Testis (tissue), 3 donors: ENCODE results near the gene CEACAM3. TPM values are rescaled to one million over a fixed set of nuclear protein-coding genes. Genes with fewer than 3 reads are reported as not detected.
A peak's percentile ranks its signal among the peaks of the same experiment; 100 is the strongest.

Experiments used
- DNase-seq: peaks from one replicate; pipeline ENCODE4 v3.0.0-alpha.2; 2019
- H3K27ac ChIP-seq, 2 donors: fragments of 200-600 bp; sonication (generic); one replicate each; pipeline ENCODE4 v1.5.1; 2019
- H3K27me3 ChIP-seq: fragments of 200-600 bp; sonication (generic); one replicate; pipeline ENCODE4 v1.5.1; 2019
- H3K36me3 ChIP-seq: fragments of 200-600 bp; sonication (generic); one replicate; pipeline ENCODE4 v1.5.1; 2017; ENCODE audit warnings: low read depth; ENCODE audit errors: missing control alignments
- H3K4me1 ChIP-seq: fragments of 200-600 bp; sonication (generic); one replicate; pipeline ENCODE4 v1.5.1; 2019
- H3K4me3 ChIP-seq, 2 donors: fragments of 200-600 bp; sonication (generic); one replicate each; pipeline ENCODE4 v1.5.1; 2017 to 2019
- H3K9me3 ChIP-seq: fragments of 200-600 bp; sonication (generic); one replicate; pipeline ENCODE4 v1.5.1; 2017
- CTCF ChIP-seq, 3 experiments: fragments of 450-650 bp in 2 of 3; fragments of 200-600 bp in 1 of 3; sonication (generic) in 1 of 3; IDR thresholded peaks; one replicate each; pipeline ENCODE4 v1.5.1; 2016 to 2019; ENCODE audit warnings: antibody characterized with exemption in 3 of 3, mild to moderate bottlenecking in 2 of 3, moderate library complexity in 1 of 3
- POLR2A ChIP-seq: fragments of 450-650 bp; IDR thresholded peaks from one replicate; pipeline ENCODE4 v1.6.1; 2017; ENCODE audit warnings: antibody characterized with exemption, mild to moderate bottlenecking, moderate library complexity
- WGBS, 2 donors: methylation state at CpG; one replicate each; pipeline ENCODE4 v1.1.5; 2018; 5-methylcytosine and 5-hydroxymethylcytosine counted together
- intact Hi-C: fragments of 100-400 bp; cut with DNase I; formaldehyde crosslinking; loops from one replicate; pipeline ENCODE4 v1.15.1; 2023; ENCODE audit warnings: low total_unique reads
- polyA plus RNA-seq: library from polyadenylated mRNA; stranded (reverse); fragments of 350-450 nt; fragmentation: Illumina TruSeq; extraction: RNeasy Lipid Tissue Mini Kit (QIAGEN cat#74804); gene quantifications from one replicate; pipeline ENCODE4 v1.2.3, GENCODE V29; 2014; ENCODE audit warnings: low read depth, low replicate concordance; ENCODE audit not compliant: insufficient read depth
- total RNA-seq, 2 donors: library from RNA; depleted of rRNA; stranded (reverse); fragments of >200 nt; gene quantifications; one replicate each; pipeline ENCODE4 v1.2.3, GENCODE V29; 2016

Gene CEACAM3
- total and polyA plus RNA-seq, 3 donors from 2014 or later, result not detected

DNA sequence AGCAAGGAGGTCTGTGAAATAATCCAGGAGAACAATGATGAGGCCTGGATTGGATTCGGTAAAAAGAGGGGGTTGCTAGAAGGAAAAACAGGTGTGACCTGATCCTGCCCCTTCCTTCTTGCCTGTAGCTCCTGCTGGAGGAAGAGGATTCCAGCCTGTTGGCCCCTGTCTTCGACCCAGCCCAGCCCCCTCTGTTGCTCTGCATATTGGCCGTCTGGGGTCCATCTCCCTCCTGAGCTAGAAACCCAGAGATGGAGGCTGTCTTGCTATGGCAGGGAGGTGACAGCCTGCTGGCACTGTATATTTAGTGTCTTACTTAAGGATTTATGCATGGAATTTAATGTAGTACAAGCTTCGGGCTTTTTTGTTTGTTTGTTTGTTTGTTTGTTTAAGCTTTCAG is 55.1 kb downstream of the CEACAM3 start:
- H3K27me3 ChIP-seq, result no peaks in the 10 kb centered on the region
- H3K9me3 ChIP-seq, result no peaks in the 10 kb centered on the region
- 48 to 56% methylated on average over 4 of the region's 4 CpGs for WGBS, 2 donors
- TF ChIP-seq CTCF (IDR thresholded peaks at IDR 0.05) (no peak), POLR2A (no peak)
- H3K4me1 ChIP-seq, result no peaks in the 10 kb centered on the region
- no peak for DNase-seq
- intact Hi-C loops, result no loop called here
- H3K4me3 ChIP-seq, result no peak overlapping the region
- no peaks in the 10 kb centered on the region for H3K36me3 ChIP-seq
- no peak overlapping the region for H3K27ac ChIP-seq

DNA sequence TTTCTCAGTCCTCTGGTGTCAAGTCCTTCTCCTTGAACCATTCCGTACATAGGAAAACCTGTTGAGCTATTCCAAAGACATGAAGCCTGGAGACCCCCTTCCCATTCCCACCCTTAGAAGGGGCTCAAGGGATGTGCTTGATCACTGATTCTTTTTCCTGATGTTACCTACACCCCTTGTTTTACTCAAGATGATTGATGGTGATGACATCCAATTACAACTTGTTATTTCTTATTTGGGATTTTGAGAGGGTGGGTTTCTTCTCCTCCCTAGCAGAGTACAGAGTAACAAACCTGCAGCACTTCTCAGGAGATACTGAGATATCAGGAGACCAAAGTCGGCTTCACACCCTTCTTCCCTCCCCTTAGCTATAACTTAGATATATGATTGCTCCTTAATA is 57.0 kb downstream of the CEACAM3 start:
- DNase-seq, result no peak
- H3K9me3 ChIP-seq, result no peaks in the 10 kb centered on the region
- 39 to 56% methylated on average over 2 of the region's 2 CpGs for WGBS, 2 donors
- no peaks in the 10 kb centered on the region for H3K36me3 ChIP-seq
- TF ChIP-seq POLR2A, result no peak
- H3K27me3 ChIP-seq, result no peaks in the 10 kb centered on the region
- H3K4me1 ChIP-seq, result no peaks in the 10 kb centered on the region
- intact Hi-C loops, result no loop called here
- no peak overlapping the region for H3K27ac ChIP-seq
- no peak overlapping the region for H3K4me3 ChIP-seq

DNA sequence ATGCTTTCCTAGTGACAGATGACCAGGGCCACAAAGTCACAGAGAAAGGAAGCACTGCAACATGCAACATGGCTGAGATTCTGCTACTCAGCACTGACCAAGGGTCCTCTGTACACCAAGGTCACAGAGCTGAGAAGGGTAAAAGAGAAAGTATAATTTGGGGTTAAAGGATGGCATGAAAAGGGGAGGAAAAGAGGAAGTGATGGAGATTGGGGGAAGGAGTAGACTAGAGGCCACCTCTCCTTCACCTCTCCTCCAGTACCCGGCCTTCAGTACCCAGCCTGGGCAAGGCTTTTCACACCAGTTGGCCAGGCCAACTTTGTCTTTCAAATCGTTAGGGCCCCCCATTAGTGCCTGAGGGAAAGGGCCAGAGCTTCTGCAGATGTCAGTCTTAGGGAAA is 57.4 kb downstream of the CEACAM3 start:
- WGBS, 2 donors, result 71 to 73% methylated on average over 2 of the region's 2 CpGs
- intact Hi-C loops, result no loop called here
- Histone ChIP-seq H3K36me3 (no peaks in the 10 kb centered on the region), H3K4me1 (no peaks in the 10 kb centered on the region), H3K9me3 (no peaks in the 10 kb centered on the region), H3K27ac (no peak overlapping the region), H3K27me3 (no peaks in the 10 kb centered on the region), H3K4me3 (no peak overlapping the region)
- DNase-seq, result no peak
- TF ChIP-seq POLR2A, result no peak
- no peak for TF ChIP-seq CTCF (IDR thresholded peaks at IDR 0.05)

GRCh38 chr19:41859213-41859617 is 62.8 kb downstream of the CEACAM3 start:
- Histone ChIP-seq H3K4me1 (peaks cover 20% of the 10 kb centered on the region), H3K36me3 (no peaks in the 10 kb centered on the region), H3K4me3 (peak overlapping the region; percentile 79 to 99), H3K9me3 (no peaks in the 10 kb centered on the region), H3K27ac (peak overlapping the region in 1 of 2 donors; percentile 94), H3K27me3 (no peaks in the 10 kb centered on the region)
- DNase-seq, result no peak
- intact Hi-C loops, result no loop called here
- WGBS, 2 donors, result 4% methylated on average over 8 of the region's 8 CpGs
- TF ChIP-seq POLR2A, result no peak
- TF ChIP-seq CTCF (IDR thresholded peaks at IDR 0.05), result no peak

DNA sequence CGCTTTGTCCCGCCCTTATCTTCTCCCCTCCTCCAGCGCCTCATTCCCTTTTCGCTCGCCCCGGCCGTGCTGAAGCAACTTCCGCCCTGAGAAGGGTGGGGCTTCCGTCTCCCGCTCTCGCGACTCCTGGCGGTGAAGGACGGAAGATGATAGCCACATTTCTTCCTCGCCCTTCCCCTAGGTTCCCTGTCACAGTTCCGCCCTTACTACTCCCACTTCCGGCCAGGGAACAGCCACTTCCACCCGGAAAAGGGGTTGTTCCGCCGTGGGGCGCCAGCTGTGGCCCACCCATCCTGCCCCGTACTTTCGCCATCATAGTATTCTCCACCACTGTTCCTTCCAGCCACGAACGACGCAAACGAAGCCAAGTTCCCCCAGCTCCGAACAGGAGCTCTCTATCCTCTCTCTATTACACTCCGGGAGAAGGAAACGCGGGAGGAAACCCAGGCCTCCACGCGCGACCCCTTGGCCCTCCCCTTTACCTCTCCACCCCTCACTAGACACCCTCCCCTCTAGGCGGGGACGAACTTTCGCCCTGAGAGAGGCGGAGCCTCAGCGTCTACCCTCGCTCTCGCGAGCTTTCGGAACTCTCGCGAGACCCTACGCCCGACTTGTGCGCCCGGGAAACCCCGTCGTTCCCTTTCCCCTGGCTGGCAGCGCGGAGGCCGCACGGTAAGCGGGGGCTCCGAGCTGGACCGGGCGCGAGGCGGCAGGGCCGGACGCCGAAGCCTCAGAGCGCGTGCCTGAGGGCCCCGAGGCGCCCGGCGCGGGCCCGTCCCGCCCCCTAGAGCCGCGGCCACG is 63.4 kb downstream of the CEACAM3 start, which contains the start of gene RPS19:
Gene RPS19, plus strand, starts transcription at position 638 of the 801 bp plus-strand sequence. CDS start 520 bp downstream, outside the sequence.
- no peaks in the 10 kb centered on the region for H3K36me3 ChIP-seq
- H3K4me1 ChIP-seq, result peaks cover 20% of the 10 kb centered on the region
- WGBS, 2 donors, result 1% methylated on average over 34 to 53 of the region's 76 CpGs
- H3K9me3 ChIP-seq, result no peaks in the 10 kb centered on the region
- H3K27ac ChIP-seq, result peak within 1 kb of the TSS; percentile 78 to 94
- intact Hi-C loops, result no loop called here
- H3K4me3 ChIP-seq, result peak within 1 kb of the TSS; percentile 79 to 99
- peak; percentile 99 for DNase-seq
- H3K27me3 ChIP-seq, result no peaks in the 10 kb centered on the region
- TF ChIP-seq CTCF (IDR thresholded peaks at IDR 0.05) (peak; percentile 60 to 87 (median 78)), POLR2A (no peak)
